OCI-LY7 (cell line): ENCODE measurements around the gene NBEA. TPM values are rescaled to one million over a fixed set of nuclear protein-coding genes. Genes with fewer than 3 reads are reported as not detected.

ENCODE experiments used
- BruUV-seq: library from RNA; stranded (reverse); fragments of 400-500 nt; replicated peaks from 2 replicates; lab custom pipeline; 2021; lab: Mats Ljungman, UMichigan
- CTCF ChIA-PET: fragments of 300-600 bp; sonication (Branson Sonifier 250); formaldehyde crosslinking; loops from one replicate; lab custom pipeline; 2022; ENCODE audit warnings: antibody characterized with exemption; ENCODE audit not compliant: unreplicated experiment; lab: Charles Lee
- POLR2A ChIA-PET: fragments of 300-600 bp; sonication (Branson Sonifier 250); formaldehyde crosslinking; loops from one replicate; lab custom pipeline; 2022; ENCODE audit warnings: antibody characterized with exemption; lab: Charles Lee
- DNase-seq: peaks from one replicate; pipeline ENCODE4 v3.0.0-alpha.2; 2015; ENCODE audit warnings: low spot score
- H2AFZ ChIP-seq: fragments of 200-600 bp; sonication (generic), shearing (Covaris generic); 2 replicates; pipeline ENCODE4 v1.6.1; 2014; ENCODE audit warnings: mild to moderate bottlenecking, antibody characterized with exemption, low read length, moderate library complexity
- H3K27ac ChIP-seq: fragments of 200-600 bp; sonication (generic); 2 replicates; pipeline ENCODE4 v1.5.1; 2014; ENCODE audit warnings: mixed run types, low read depth, mild to moderate bottlenecking, moderate library complexity, low read length, inconsistent platforms; ENCODE audit not compliant: poor library complexity, severe bottlenecking
- H3K36me3 ChIP-seq: fragments of 200-600 bp; sonication (generic); 2 replicates; pipeline ENCODE4 v1.6.1; 2014; ENCODE audit warnings: mild to moderate bottlenecking, antibody characterized with exemption, low read length, moderate library complexity, mixed read lengths; ENCODE audit not compliant: insufficient read depth
- H3K4me1 ChIP-seq: fragments of 200-600 bp; sonication (generic); 2 replicates; pipeline ENCODE4 v1.5.1; 2014; ENCODE audit warnings: mild to moderate bottlenecking, low read length; ENCODE audit not compliant: insufficient read depth, poor library complexity, severe bottlenecking
- H3K4me2 ChIP-seq: fragments of 200-600 bp; sonication (generic); 2 replicates; pipeline ENCODE4 v1.6.1; 2014; ENCODE audit warnings: mild to moderate bottlenecking, low read length
- H3K4me3 ChIP-seq: fragments of 200-600 bp; sonication (generic); 2 replicates; pipeline ENCODE4 v1.5.1; 2014; ENCODE audit warnings: mild to moderate bottlenecking, low read depth, low read length; ENCODE audit not compliant: poor library complexity, severe bottlenecking
- H3K79me2 ChIP-seq: fragments of 200-600 bp; sonication (generic); 2 replicates; pipeline ENCODE4 v1.6.1; 2016; ENCODE audit warnings: low read depth, mild to moderate bottlenecking, low read length, moderate library complexity, mixed read lengths; ENCODE audit not compliant: insufficient read depth
- H3K9me2 ChIP-seq: fragments of 200-600 bp; sonication (generic); 2 replicates; pipeline ENCODE4 v1.6.1; 2016; ENCODE audit warnings: mild to moderate bottlenecking, low read length, mixed read lengths; ENCODE audit not compliant: insufficient read depth
- H3K9me3 ChIP-seq: fragments of 200-600 bp; sonication (generic); 2 replicates; pipeline ENCODE4 v1.6.1; 2014; ENCODE audit warnings: mild to moderate bottlenecking, mixed run types, low read length, mixed read lengths
- H4K20me1 ChIP-seq: fragments of 200-600 bp; sonication (generic); 2 replicates; pipeline ENCODE4 v1.6.1; 2014; ENCODE audit warnings: mild to moderate bottlenecking, antibody characterized with exemption, low read length, moderate library complexity, mixed read lengths; ENCODE audit not compliant: insufficient read depth
- CTCF ChIP-seq: fragments of 200-600 bp; sonication (generic); conservative IDR thresholded peaks from 2 replicates; pipeline ENCODE4 v1.5.1; 2014; ENCODE audit warnings: mild to moderate bottlenecking, antibody characterized with exemption, low read length, moderate library complexity, mixed read lengths
- EZH2phosphoT487 ChIP-seq: fragments of 200-600 bp; sonication (generic); IDR thresholded peaks from 2 replicates; pipeline ENCODE4 v1.6.1; 2018; ENCODE audit warnings: low read depth, borderline replicate concordance, mild to moderate bottlenecking, mixed run types, antibody characterized with exemption, low read length, moderate library complexity, mixed read lengths
- intact Hi-C: fragments of 100-400 bp; cut with micrococcal nuclease; formaldehyde crosslinking; loops from one replicate; pipeline ENCODE4 v1.10.0; 2022; ENCODE audit not compliant: unreplicated experiment
- total RNA-seq, 2 experiments: library from RNA; depleted of rRNA in 1 of 2; stranded (reverse); fragments of >200 nt in 1 of 2; shearing (Covaris generic) in 1 of 2; gene quantifications; 2 replicates each; pipeline ENCODE4 v1.2.3, GENCODE V29; 2014 to 2022

NBEA gene
- total RNA-seq, 2 experiments from 2014 or later: 3.6 to 11.0 TPM

- Histone ChIP-seq H3K4me2 (no peak overlapping the region), H2AFZ (no peak overlapping the region), H3K9me2 (no peaks in the 10 kb centered on the region), H3K27ac (no peak overlapping the region), H3K36me3 (no peaks in the 10 kb centered on the region), H3K4me3 (no peak overlapping the region), H3K4me1 (no peaks in the 10 kb centered on the region), H3K9me3 (peaks cover 22% of the 10 kb centered on the region), H4K20me1 (no peaks in the 10 kb centered on the region), H3K79me2 (no peaks in the 10 kb centered on the region)
- no peak for DNase-seq
- intact Hi-C loops: no loop called here
- CTCF ChIA-PET: no interaction called here
- TF ChIP-seq CTCF (no peak), EZH2phosphoT487 (no peak)
- BruUV-seq: no TSS peak
- POLR2A ChIA-PET: no interaction called here
These were observed 86.3 kb downstream of the NBEA start for GRCh38 chr13:35028338-35028867.

- no peak overlapping the region for H3K4me3 ChIP-seq
- no peaks in the 10 kb centered on the region for H4K20me1 ChIP-seq
- no peak for DNase-seq
- TF ChIP-seq CTCF (no peak), EZH2phosphoT487 (no peak)
- ChIA-PET POLR2A (no interaction called here), CTCF (no interaction called here)
- H3K9me2 ChIP-seq: no peaks in the 10 kb centered on the region
- BruUV-seq: no TSS peak
- no peaks in the 10 kb centered on the region for H3K36me3 ChIP-seq
- H3K9me3 ChIP-seq: no peaks in the 10 kb centered on the region
- no peak overlapping the region for H3K27ac ChIP-seq
- no peak overlapping the region for H2AFZ ChIP-seq
- no peak overlapping the region for H3K4me2 ChIP-seq
- intact Hi-C loops: no loop called here
- H3K79me2 ChIP-seq: no peaks in the 10 kb centered on the region
- H3K4me1 ChIP-seq: no peaks in the 10 kb centered on the region
These were observed 96.9 kb downstream of the NBEA start for GRCh38 chr13:35039012-35039411.

GRCh38 chr13:35046587-35046986 is 104.5 kb downstream of the NBEA start:
- no TSS peak for BruUV-seq
- DNase-seq: no peak
- POLR2A ChIA-PET: no interaction called here
- no peaks in the 10 kb centered on the region for H3K36me3 ChIP-seq
- no peak overlapping the region for H3K4me3 ChIP-seq
- no peaks in the 10 kb centered on the region for H3K9me2 ChIP-seq
- no peak overlapping the region for H3K4me2 ChIP-seq
- no peaks in the 10 kb centered on the region for H4K20me1 ChIP-seq
- no peak overlapping the region for H2AFZ ChIP-seq
- H3K9me3 ChIP-seq: no peaks in the 10 kb centered on the region
- TF ChIP-seq CTCF (no peak), EZH2phosphoT487 (no peak)
- CTCF ChIA-PET: no interaction called here
- no peaks in the 10 kb centered on the region for H3K4me1 ChIP-seq
- no peaks in the 10 kb centered on the region for H3K79me2 ChIP-seq
- no peak overlapping the region for H3K27ac ChIP-seq
- intact Hi-C loops: no loop called here
